22Rv1 (cell line): ENCODE data around the gene SLC13A5.

Experiments used
- H3K27ac ChIP-seq: fragments of 450-650 bp; 2 replicates; pipeline ENCODE4 v1.5.1; 2017
- ZFX ChIP-seq: fragments of 450-650 bp; IDR thresholded peaks from 2 replicates; pipeline ENCODE4 v1.6.1; 2017; ENCODE audit warnings: antibody characterized with exemption, borderline replicate concordance
- TF ChIP-seq, protein P1 (sequence below): fragments of 450-650 bp; IDR thresholded peaks from 2 replicates; pipeline ENCODE4 v1.5.1; 2017; ENCODE audit warnings: mild to moderate bottlenecking

SLC13A5 gene

DNA sequence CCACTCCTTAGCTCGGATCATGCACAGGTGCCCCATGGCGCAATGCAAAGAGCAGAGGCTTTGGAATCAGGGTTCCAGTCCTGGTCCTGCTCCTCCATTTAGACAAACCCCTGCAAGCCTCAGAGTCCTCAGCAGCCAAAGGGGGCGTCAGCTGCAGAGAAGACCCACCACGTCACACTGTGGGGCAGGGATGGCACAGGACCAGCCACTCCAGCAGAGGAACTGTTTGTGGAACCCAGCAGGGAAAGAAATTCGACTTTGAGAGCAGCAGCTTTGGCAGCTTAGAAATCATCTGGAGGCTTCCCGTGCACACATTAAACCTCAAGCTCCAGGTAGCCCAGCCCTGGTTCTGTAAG is 36.4 kb downstream of the SLC13A5 start:
- H3K27ac ChIP-seq = no peak overlapping the region
- TF ChIP-seq ZFX = no peak
- TF ChIP-seq, protein P1, sequence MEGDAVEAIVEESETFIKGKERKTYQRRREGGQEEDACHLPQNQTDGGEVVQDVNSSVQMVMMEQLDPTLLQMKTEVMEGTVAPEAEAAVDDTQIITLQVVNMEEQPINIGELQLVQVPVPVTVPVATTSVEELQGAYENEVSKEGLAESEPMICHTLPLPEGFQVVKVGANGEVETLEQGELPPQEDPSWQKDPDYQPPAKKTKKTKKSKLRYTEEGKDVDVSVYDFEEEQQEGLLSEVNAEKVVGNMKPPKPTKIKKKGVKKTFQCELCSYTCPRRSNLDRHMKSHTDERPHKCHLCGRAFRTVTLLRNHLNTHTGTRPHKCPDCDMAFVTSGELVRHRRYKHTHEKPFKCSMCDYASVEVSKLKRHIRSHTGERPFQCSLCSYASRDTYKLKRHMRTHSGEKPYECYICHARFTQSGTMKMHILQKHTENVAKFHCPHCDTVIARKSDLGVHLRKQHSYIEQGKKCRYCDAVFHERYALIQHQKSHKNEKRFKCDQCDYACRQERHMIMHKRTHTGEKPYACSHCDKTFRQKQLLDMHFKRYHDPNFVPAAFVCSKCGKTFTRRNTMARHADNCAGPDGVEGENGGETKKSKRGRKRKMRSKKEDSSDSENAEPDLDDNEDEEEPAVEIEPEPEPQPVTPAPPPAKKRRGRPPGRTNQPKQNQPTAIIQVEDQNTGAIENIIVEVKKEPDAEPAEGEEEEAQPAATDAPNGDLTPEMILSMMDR = no peak

DNA sequence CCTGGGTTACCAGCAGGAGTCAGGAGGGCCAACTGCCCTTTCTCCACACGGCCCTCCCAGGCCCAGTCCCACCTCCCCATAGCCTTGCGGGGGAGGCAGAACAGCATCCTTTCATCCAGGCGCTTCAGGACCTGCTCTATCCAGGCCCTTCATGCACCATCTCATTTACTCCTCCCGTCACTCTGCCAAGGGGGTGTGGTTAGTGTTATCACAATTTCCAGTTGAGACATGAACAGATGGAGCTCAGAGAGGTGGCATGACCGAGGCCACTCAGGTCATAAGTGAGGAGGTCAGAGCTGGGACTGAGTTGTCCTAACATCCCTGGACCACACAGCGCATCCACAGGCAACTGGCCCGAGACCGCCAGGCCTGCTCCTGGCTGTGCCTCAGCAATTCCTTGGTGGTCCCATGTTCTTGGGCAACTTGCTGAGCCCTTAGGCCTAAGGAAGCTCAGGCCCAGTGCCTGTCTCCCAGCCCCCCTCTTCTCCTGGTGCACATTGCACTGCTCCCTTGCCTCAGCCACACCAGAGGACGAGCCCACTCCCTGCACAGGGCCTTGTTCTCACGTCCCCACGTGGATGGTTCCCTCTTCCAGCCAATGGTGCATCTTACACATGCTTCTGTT is 37.9 kb downstream of the SLC13A5 start:
- H3K27ac ChIP-seq = no peak overlapping the region
- TF ChIP-seq, protein P1 = no peak
- no peak for TF ChIP-seq ZFX

DNA sequence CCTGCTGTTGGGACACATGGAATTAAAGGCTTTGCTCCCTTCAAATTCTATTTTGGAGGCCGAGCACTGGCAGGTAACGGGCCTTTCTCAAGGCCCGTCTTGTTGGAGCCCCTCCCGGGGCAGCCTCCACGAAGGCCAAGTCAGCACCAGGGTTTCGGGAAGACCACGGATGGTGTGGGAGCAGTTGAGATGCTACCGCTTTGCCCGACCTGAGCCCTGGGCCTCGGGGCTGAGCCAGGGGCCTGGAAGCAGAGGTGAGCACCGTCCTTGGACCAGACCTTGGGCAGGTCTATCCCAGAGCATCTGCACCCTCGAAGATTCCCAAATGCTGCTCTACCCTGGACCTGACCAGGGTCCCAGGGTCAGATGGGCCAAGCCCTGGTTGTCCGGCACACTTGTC is 38.6 kb downstream of the SLC13A5 start:
- no peak overlapping the region for H3K27ac ChIP-seq
- TF ChIP-seq, protein P1 = no peak

DNA sequence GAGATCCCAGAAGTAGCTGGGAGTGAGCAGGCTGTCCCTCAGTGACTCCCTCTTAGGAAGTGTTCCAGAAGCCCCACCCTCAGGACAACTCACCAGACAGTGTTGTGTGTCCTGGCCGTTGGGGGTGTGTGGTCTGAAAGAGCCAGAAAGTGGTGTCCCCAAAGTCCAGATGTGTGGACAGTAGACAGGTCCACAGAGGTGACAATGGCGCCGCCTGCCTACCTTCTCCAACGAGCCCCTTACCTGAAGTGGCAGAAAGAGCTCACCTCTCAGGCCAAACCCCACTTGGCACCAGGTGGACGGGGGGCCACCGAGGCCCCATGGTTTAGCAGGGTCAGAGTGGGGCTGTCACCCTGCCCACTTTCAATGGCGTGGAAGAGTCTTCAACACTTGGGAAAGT is 41.7 kb downstream of the SLC13A5 start:
- no peak overlapping the region for H3K27ac ChIP-seq
- no peak for TF ChIP-seq ZFX
- TF ChIP-seq, protein P1 = no peak

DNA sequence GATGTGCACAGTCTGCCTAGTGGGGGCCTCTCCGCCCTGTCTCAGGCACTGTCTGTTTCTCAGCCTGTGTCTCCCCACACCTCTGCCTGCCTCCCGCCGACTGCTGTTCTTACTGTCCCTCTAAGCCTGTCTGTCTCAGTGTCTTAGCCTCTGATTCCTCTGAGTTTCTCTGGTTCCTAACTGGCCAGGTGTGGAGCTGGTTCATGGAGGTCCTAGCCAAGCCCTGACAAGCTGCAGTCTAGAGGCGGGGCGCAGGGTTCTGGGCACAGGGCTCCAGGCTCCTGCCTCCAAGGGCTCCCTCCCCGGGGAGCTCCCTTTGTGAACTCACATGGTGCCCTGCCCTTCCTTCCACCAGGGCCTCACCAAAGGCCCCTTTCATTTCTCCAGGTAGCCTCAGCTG is 42.2 kb downstream of the SLC13A5 start:
- TF ChIP-seq, protein P1 = no peak
- no peak for TF ChIP-seq ZFX
- no peak overlapping the region for H3K27ac ChIP-seq

DNA sequence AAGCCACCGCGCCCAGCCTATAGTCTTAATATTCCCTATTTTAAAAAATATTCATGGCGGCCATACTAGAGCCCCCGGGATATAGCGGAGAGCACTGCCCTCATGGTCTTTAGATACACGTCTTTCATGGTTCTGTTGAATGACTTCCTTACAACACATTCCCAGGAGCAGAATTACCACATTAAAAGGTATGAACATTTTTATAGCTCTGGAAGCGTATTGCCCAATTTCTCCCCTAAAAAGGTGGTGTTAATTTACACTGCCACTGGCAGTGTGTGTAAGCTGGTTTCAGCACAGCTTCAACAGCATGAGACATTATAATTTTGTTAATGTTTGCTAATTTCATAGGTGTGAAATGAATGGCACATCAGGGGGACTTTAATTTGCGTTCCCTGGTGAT is 42.6 kb downstream of the SLC13A5 start:
- TF ChIP-seq, protein P1 = no peak
- no peak for TF ChIP-seq ZFX
- no peak overlapping the region for H3K27ac ChIP-seq

DNA sequence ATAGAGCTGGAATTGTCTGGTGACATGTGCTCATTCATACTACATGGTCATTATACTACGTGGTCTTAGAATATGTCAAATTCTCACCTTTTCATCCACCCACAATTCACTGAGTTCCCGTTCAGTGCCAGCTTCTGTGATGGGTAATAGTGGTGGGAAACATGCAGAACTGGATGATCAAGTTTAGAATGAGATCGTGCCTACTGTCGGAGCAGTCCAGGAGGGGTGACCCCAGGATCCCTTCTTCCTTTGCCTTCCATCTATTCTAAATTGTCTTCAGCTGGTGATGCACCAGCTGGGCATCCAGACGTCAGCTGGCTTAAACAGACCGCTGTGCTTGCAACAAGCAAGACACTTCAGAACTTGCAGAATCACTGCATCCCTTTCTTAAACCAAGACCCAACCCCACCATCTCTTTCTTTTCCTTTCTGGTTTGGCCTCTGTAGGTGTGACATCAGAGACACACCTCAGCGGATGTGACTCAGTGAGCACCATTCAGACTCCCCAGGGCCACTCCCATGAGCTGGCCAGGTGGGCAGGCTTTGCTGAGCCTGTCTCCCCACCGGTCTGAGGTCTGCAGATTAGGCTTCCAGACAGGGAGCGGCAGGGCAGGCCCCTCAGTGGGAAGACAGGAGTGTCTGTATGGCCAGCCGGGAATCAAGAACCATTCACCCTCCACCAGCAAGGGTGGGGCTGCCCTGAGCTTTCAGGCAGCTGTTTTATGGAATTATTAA is 43.5 kb downstream of the SLC13A5 start:
- H3K27ac ChIP-seq = no peak overlapping the region
- no peak for TF ChIP-seq ZFX
- TF ChIP-seq, protein P1 = no peak
